H1 (cell line): ENCODE measurements around the gene IRF3. TPM values are rescaled to one million over a fixed set of nuclear protein-coding genes. Genes with fewer than 3 reads are reported as not detected.

Experiments used
- CTCF ChIA-PET: fragments of 300-600 bp; sonication (Branson Sonifier 250); formaldehyde crosslinking; loops from one replicate; lab custom pipeline; 2021; ENCODE audit not compliant: partially characterized antibody; lab: Charles Lee
- POLR2A ChIA-PET: fragments of 300-600 bp; sonication (Branson Sonifier 250); formaldehyde crosslinking; loops from one replicate; lab custom pipeline; 2021; ENCODE audit warnings: inconsistent platforms; ENCODE audit not compliant: partially characterized antibody; lab: Charles Lee
- DNase-seq, 2 experiments: peaks; one replicate each; pipeline versions ENCODE4 v3.0.0 to v3.0.0-alpha.2; 2010 to 2022; ENCODE audit warnings: low spot score in 2 of 2, low read depth in 1 of 2, mixed read lengths in 1 of 2
- FAIRE-seq: peaks from 2 replicates; lab custom pipeline; 2011; peaks lifted over from hg19 to GRCh38; lab: Jason Lieb, UNC
- H2AFZ ChIP-seq: 2 replicates; pipeline ENCODE4 v1.8.1; 2012; ENCODE audit warnings: low read length, inconsistent platforms
- H2AK5ac ChIP-seq: 2 replicates; pipeline ENCODE4 v1.6.1; 2013; ENCODE audit warnings: low read depth, low read length
- H2BK120ac ChIP-seq: replicated peaks from 2 replicates; pipeline ENCODE3; 2013; ENCODE audit warnings: low read depth, low read length, inconsistent platforms
- H2BK12ac ChIP-seq: 2 replicates; pipeline ENCODE4 v1.6.1; 2013; ENCODE audit warnings: low read depth, low read length
- H2BK15ac ChIP-seq: 2 replicates; pipeline ENCODE4 v1.6.1; 2013; ENCODE audit warnings: low read length
- H2BK20ac ChIP-seq: 2 replicates; pipeline ENCODE4 v1.6.1; 2013; ENCODE audit warnings: low read length
- H2BK5ac ChIP-seq: 2 replicates; pipeline ENCODE4 v1.6.1; 2013; ENCODE audit warnings: low read depth, low read length
- H3K14ac ChIP-seq: 2 replicates; pipeline ENCODE4 v1.6.1; 2013; ENCODE audit warnings: inconsistent platforms; ENCODE audit not compliant: insufficient read length
- H3K18ac ChIP-seq: 2 replicates; pipeline ENCODE4 v1.6.1; 2013; ENCODE audit warnings: low read length; ENCODE audit errors: extremely low read depth
- H3K23ac ChIP-seq: 2 replicates; pipeline ENCODE4 v1.6.1; 2013; ENCODE audit warnings: inconsistent platforms; ENCODE audit not compliant: insufficient read length
- H3K23me2 ChIP-seq: 2 replicates; pipeline ENCODE4 v1.6.1; 2013; ENCODE audit warnings: low read depth, low read length
- H3K27ac ChIP-seq: 2 replicates; pipeline ENCODE4 v1.6.1; 2011; ENCODE audit warnings: low read depth, low read length, inconsistent platforms
- H3K27me3 ChIP-seq, 4 experiments: replicated peaks in 1 of 4; 1 replicate in 1 of 4; 2 replicates in 3 of 4; pipeline versions ENCODE4 v1.6.1 to v1.8.1; 2011 to 2013; ENCODE audit warnings: low read length in 3 of 4, mild to moderate bottlenecking in 3 of 4, inconsistent platforms in 2 of 4, mixed read lengths in 2 of 4, moderate library complexity in 1 of 4; ENCODE audit not compliant: control insufficient read depth in 3 of 4, insufficient read depth in 3 of 4; ENCODE audit errors: extremely low read depth in 1 of 4
- H3K36me3 ChIP-seq, 4 experiments: 2 replicates each; pipeline versions ENCODE4 v1.6.1 to v1.8.1; 2011 to 2013; ENCODE audit warnings: mild to moderate bottlenecking in 4 of 4, low read length in 3 of 4, moderate library complexity in 2 of 4, control low read depth in 1 of 4, inconsistent platforms in 1 of 4; ENCODE audit not compliant: insufficient read depth in 4 of 4, control insufficient read depth in 2 of 4
- H3K4ac ChIP-seq: replicated peaks from 2 replicates; pipeline ENCODE3; 2013; ENCODE audit warnings: low read length, low read depth, mixed read lengths, inconsistent platforms; ENCODE audit not compliant: insufficient read length
- H3K4me1 ChIP-seq, 4 experiments: replicated peaks in 1 of 4; 1 replicate in 1 of 4; 2 replicates in 3 of 4; pipeline versions ENCODE4 v1.6.1 to v1.8.1; 2011 to 2013; ENCODE audit warnings: low read length in 3 of 4, inconsistent platforms in 2 of 4, mixed read lengths in 1 of 4; ENCODE audit not compliant: insufficient read depth in 4 of 4, control insufficient read depth in 3 of 4
- H3K4me2 ChIP-seq, 2 experiments: 2 replicates each; pipeline versions ENCODE4 v1.6.1 to v1.8.1; 2011 to 2013; ENCODE audit warnings: low read depth in 2 of 2, low read length in 2 of 2, control low read depth in 1 of 2, inconsistent platforms in 1 of 2, mild to moderate bottlenecking in 1 of 2; ENCODE audit not compliant: insufficient read depth in 1 of 2
- H3K4me3 ChIP-seq, 4 experiments: fragments of 200-600, 300-600 bp in 1 of 4; sonication (generic), shearing (Covaris generic), sonication (Bioruptor Twin) in 1 of 4; 2 replicates each; pipeline versions ENCODE4 v1.5.1 to v1.8.1; 2011 to 2016; ENCODE audit warnings: low read length in 4 of 4, low read depth in 3 of 4, control low read depth in 2 of 4, inconsistent platforms in 2 of 4, mild to moderate bottlenecking in 2 of 4, mixed read lengths in 1 of 4, moderate library complexity in 1 of 4; ENCODE audit not compliant: insufficient read depth in 2 of 4; ENCODE audit errors: extremely low read depth in 1 of 4
- H3K56ac ChIP-seq: replicated peaks from 2 replicates; pipeline ENCODE3; 2013; ENCODE audit warnings: low read depth, mild to moderate bottlenecking, mixed read lengths, low read length, inconsistent platforms; ENCODE audit not compliant: insufficient read length
- H3K79me1 ChIP-seq: 2 replicates; pipeline ENCODE4 v1.6.1; 2013; ENCODE audit warnings: low read depth, low read length, control low read depth
- H3K79me2 ChIP-seq, 2 experiments: 2 replicates each; pipeline versions ENCODE4 v1.6.1 to v1.8.1; 2012 to 2013; ENCODE audit warnings: low read length in 2 of 2, mild to moderate bottlenecking in 2 of 2, inconsistent platforms in 1 of 2; ENCODE audit not compliant: insufficient read depth in 2 of 2, control insufficient read depth in 1 of 2
- H3K9ac ChIP-seq, 4 experiments: replicated peaks in 1 of 4; 1 replicate in 1 of 4; 2 replicates in 3 of 4; pipeline versions ENCODE4 v1.6.1 to v1.8.1; 2011 to 2013; ENCODE audit warnings: low read depth in 3 of 4, low read length in 3 of 4, control low read depth in 2 of 4, mild to moderate bottlenecking in 2 of 4, moderate library complexity in 2 of 4, inconsistent platforms in 1 of 4; ENCODE audit errors: extremely low read depth in 1 of 4
- H3K9me3 ChIP-seq, 2 experiments: 2 replicates each; pipeline versions ENCODE4 v1.6.1 to v1.8.1; 2012 to 2013; ENCODE audit warnings: mild to moderate bottlenecking in 2 of 2, moderate library complexity in 2 of 2, control low read depth in 1 of 2, inconsistent platforms in 1 of 2, low read depth in 1 of 2, low read length in 1 of 2, mixed read lengths in 1 of 2; ENCODE audit not compliant: insufficient read depth in 2 of 2
- H4K20me1 ChIP-seq, 2 experiments: replicated peaks in 1 of 2; 2 replicates each; pipeline versions ENCODE3 to v1.8.1; 2011 to 2013; ENCODE audit warnings: inconsistent platforms in 2 of 2, low read length in 2 of 2, mild to moderate bottlenecking in 1 of 2; ENCODE audit not compliant: insufficient read depth in 2 of 2, control insufficient read depth in 1 of 2
- H4K5ac ChIP-seq: 2 replicates; pipeline ENCODE4 v1.6.1; 2013; ENCODE audit warnings: low read length, low read depth, mixed read lengths, inconsistent platforms; ENCODE audit not compliant: insufficient read length
- H4K8ac ChIP-seq: 2 replicates; pipeline ENCODE4 v1.8.0; 2013; ENCODE audit warnings: mild to moderate bottlenecking, moderate library complexity, low read length, inconsistent platforms; ENCODE audit not compliant: insufficient read depth; ENCODE audit errors: extremely low read depth
- H4K91ac ChIP-seq: replicated peaks from 2 replicates; pipeline ENCODE3; 2013; ENCODE audit warnings: low read length, mixed read lengths, inconsistent platforms; ENCODE audit not compliant: insufficient read length
- ATF3 ChIP-seq: IDR thresholded peaks from 2 replicates; pipeline ENCODE4 v1.6.1; 2011; ENCODE audit warnings: low read depth, mild to moderate bottlenecking, low read length; ENCODE audit not compliant: insufficient read depth
- CREB1 ChIP-seq: IDR thresholded peaks from 2 replicates; pipeline ENCODE4 v1.6.1; 2012; ENCODE audit warnings: inconsistent platforms
- KDM5A ChIP-seq: fragments of 200-600 bp; IDR thresholded peaks from 2 replicates; pipeline ENCODE4 v1.7.1; 2012; ENCODE audit warnings: mild to moderate bottlenecking, low read length, inconsistent platforms, mixed read lengths
- POU5F1 ChIP-seq: IDR thresholded peaks from 2 replicates; pipeline ENCODE4 v1.6.1; 2011; ENCODE audit warnings: low read depth, mild to moderate bottlenecking, low read length, moderate library complexity
- SRF ChIP-seq: IDR thresholded peaks from 2 replicates; pipeline ENCODE4 v1.6.1; 2011; ENCODE audit warnings: mild to moderate bottlenecking, low read depth, low read length, moderate library complexity
- TAF1 ChIP-seq: IDR thresholded peaks from 2 replicates; pipeline ENCODE4 v1.6.1; 2011; ENCODE audit warnings: mild to moderate bottlenecking, low read depth, low read length
- WGBS, 2 experiments: shearing (Covaris generic) in 1 of 2; methylation state at CpG; one replicate each; pipeline versions ENCODE4 v1.1.6 to v1.1.7; 2013 to 2015; ENCODE audit warnings: low lambda C conversion rate in 2 of 2, mixed read lengths in 2 of 2, inconsistent platforms in 1 of 2, low coverage in 1 of 2, missing lambda C conversion rate in 1 of 2; ENCODE audit not compliant: insufficient replicate concordance in 2 of 2, insufficient coverage in 1 of 2, insufficient read length in 1 of 2; ENCODE audit errors: extremely low coverage in 1 of 2, missing lambda C conversion rate in 1 of 2; 5-methylcytosine and 5-hydroxymethylcytosine counted together
- polyA plus RNA-seq, 7 experiments: library from polyadenylated mRNA; depleted of rRNA in 3 of 7; stranded (reverse) in 5 of 7; unstranded in 2 of 7; fragments of >200 nt in 5 of 7; fragments of 200-250 nt in 2 of 7; gene quantifications; 1 replicate in 5 of 7; 2 replicates in 1 of 7; 4 replicates in 1 of 7; pipeline versions ENCODE4 v1.2.1 to v1.2.3, GENCODE V29; 2011 to 2013; ENCODE audit warnings: missing spikeins in 2 of 7, mixed read lengths in 2 of 7
- total RNA-seq: library from RNA; stranded (reverse); fragmentation: NEBNext Ultra II Directional; extraction: Animal tissue kit (Norgen Biotek cat#: 25700); gene quantifications from 2 replicates; pipeline ENCODE4 v1.2.1, GENCODE V29; 2021

Gene IRF3
- total and polyA plus RNA-seq, 2 of the 8 experiments (the other 6 are each of a cell fraction or from before 2014, with no cell fraction given) = 103 to 114 TPM

GRCh38 chr19:49616945-49617344, 48.7 kb downstream of the IRF3 start:
- TF ChIP-seq ATF3 (no peak), KDM5A (no peak), TAF1 (no peak), POU5F1 (no peak), CREB1 (no peak), SRF (no peak)
- peaks cover 0 to 21% of the 10 kb centered on the region in 2 experiments; a peak in 2 of 4 replicates for H3K79me2 ChIP-seq
- no peak overlapping the region for H3K27ac ChIP-seq
- no peak overlapping the region for H2BK15ac ChIP-seq
- H3K23me2 ChIP-seq = no peaks in the 10 kb centered on the region
- no peak for FAIRE-seq
- H3K36me3 ChIP-seq = peaks cover 21 to 63% (median 43%) of the 10 kb centered on the region in 4 experiments
- H3K56ac ChIP-seq = no peak overlapping the region
- ChIA-PET CTCF (interaction anchor here (0.6 to 1.8 kb wide), 10 partner anchors 16 to 112 kb away, joined by 3 to 6 read pairs (median 4); no protein-coding TSS in a partner anchor), POLR2A (interaction anchor here (1.1 to 50.7 kb wide), 10 partner anchors 7 to 121 kb away, joined by 3 to 840 read pairs (median 4); partner anchors contain the start of genes CPT1C, NOSIP, PRMT1 and PRR12)
- H3K27me3 ChIP-seq = no peaks in the 10 kb centered on the region
- no peak for DNase-seq
- no peak overlapping the region for H2BK12ac ChIP-seq
- H2AK5ac ChIP-seq = no peak overlapping the region
- peaks cover 9% of the 10 kb centered on the region for H3K79me1 ChIP-seq
- no peak overlapping the region for H2BK20ac ChIP-seq
- H3K14ac ChIP-seq = no peak overlapping the region
- H3K4me1 ChIP-seq = no peaks in the 10 kb centered on the region
- 88% methylated on average over 7 of the region's 7 CpGs; no CpG with 5 or more reads in 1 of the 2 experiments for WGBS, 2 experiments
- H4K91ac ChIP-seq = no peak overlapping the region
- H3K18ac ChIP-seq = no peak overlapping the region
- H4K20me1 ChIP-seq = peaks cover 12 to 21% of the 10 kb centered on the region in 2 experiments
- H3K4me3 ChIP-seq = no peak overlapping the region
- H4K8ac ChIP-seq = no peak overlapping the region
- H3K4ac ChIP-seq = no peak overlapping the region
- no peak overlapping the region for H3K9ac ChIP-seq
- H3K23ac ChIP-seq = no peak overlapping the region
- H4K5ac ChIP-seq = no peak overlapping the region
- H3K9me3 ChIP-seq = no peaks in the 10 kb centered on the region
- no peak overlapping the region for H3K4me2 ChIP-seq
- H2BK5ac ChIP-seq = no peak overlapping the region
- no peak overlapping the region for H2AFZ ChIP-seq
- H2BK120ac ChIP-seq = no peak overlapping the region
